HG03571 (cell line): ENCODE results near the gene HENMT1.
"Not testable (repeated sequence)": the region's sequence is repeated elsewhere in the genome, so short reads cannot be mapped to it uniquely, and the experiment has no call there.

ENCODE experiments used
- ATAC-seq: cut with Tn5 transposase; IDR thresholded peaks from one replicate; pipeline ENCODE4 v1.9.1; 2021; ENCODE audit not compliant: unreplicated experiment

The HENMT1 gene

DNA sequence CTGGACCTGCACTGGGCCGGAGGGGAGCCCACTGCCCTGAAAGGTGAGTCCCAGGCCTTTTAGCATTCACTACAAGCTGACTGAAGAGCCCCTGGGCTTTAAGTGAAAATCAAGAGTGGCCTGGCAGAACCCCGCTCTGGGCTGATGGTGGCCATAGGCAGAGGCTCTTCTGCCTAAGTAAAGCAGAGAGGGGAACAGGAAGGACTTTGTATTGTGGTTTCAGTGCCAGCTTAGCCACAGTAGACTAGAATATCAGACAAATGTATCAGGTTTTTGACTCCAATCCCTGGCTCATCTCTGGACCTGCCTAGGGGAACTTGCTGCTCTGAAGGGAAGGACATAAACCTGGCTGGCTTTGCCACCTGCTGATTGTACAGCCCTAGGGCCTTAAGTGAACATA lies 10.2 kb upstream of the HENMT1 start:
- ATAC-seq: no peak

DNA sequence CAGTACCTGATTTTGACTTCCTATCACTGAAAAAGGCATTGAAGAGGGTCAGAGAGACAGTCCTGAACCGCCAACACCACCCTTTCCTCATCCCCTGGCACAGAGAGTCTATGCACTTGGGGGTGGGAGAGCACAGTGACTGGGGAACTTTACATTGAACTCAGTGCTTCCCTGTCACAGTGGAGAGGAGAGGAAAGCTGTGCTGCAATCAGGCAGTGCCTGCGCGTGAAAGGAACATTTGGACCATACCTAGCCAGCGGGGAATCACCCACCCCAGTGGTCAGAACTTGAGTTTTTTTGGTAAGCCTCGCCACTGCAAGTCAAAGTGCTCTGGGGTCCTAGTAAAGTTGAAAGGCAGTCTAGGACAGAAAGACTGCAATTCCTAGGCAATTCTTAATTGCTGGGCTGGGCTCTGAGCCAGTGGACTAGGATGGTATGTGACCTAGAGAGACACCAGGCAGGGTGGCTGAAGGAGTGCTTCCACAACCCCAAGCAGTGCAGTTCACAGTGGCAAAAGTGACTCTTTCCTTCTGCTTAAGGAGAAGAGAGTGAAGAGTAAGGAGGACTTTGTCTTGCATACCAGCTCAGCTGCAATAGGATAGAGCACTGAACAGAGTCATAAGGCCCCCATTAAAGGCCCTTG lies 9.4 kb upstream of the HENMT1 start:
- ATAC-seq: no peak

DNA sequence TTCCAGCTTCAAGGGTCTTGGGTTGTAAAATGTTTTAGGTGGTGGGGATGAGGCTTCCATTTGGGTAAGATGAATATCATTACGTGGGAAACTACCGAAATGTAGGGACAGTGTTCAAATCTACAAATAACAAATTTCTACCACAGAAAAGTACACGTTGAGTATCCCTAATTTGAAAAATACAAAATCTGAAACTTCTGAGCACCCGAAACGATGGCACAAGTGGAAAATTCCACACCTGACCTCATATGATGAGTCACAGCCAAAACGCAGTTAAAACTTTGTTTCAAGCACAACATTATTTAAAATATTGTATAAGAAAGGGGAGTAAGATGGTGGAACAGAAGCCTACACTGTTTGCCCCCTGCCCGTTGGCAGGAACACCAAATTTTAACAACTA lies 8.8 kb upstream of the HENMT1 start:
- ATAC-seq: no peak

DNA sequence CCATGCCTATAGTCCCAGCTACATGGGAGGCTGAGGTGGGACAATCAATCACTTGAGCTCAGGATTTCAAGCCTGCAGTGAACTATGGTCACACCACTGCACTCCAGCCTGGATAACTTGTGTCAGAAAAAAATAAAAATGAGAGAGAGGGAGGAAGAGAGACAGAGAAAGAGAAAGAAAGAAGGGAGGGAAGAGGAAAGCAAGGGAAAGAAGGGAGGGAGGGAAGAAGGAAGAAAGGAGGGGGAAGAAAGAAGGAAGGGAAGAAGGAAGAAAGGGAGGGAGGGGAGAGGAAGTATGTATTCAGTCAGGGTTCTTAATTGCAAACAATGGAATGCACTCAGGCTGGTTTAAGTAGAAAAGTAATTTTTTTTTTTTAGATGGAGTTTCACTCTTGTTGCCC lies 7.9 kb upstream of the HENMT1 start:
- no peak for ATAC-seq

DNA sequence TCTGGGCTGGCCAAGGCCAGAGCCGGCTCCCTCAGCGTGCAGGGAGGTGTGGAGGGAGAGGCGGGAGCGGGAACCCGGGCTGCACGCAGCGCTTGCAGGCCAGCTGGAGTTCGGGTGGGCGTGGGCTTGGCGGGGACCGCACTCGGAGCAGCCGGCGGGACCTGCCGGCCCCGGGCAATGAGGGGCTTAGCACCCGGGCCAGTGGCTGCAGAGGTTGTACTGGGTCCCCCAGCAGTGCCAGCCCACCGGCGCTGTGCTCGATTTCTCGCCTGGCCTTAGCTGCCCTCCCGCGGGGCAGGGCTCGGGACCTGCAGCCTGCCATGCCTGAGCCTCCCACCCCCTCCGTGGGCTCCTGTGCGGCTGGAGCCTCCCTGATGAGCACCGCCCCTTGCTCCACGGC lies 6.5 kb upstream of the HENMT1 start:
- not testable (repeated sequence) for ATAC-seq

DNA sequence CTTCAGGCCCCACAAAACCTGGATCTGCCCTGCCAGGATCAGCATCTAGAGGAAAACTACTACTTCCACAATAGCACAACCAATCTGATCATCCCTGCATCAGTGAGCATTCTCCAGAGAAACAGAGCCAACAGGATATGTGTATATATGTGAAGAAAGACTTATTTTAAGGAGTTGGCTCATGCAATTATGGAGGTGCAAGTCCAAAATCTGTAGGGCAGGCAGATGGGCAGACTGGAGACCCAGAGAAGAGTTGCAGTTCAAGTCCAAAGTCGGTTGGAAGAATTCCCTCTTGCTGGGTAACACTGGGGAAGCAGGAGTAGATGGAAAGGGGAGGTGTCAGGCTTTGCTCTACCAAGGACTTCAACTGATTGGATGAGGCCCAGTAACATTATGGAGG lies 4.9 kb upstream of the HENMT1 start:
- no peak for ATAC-seq

DNA sequence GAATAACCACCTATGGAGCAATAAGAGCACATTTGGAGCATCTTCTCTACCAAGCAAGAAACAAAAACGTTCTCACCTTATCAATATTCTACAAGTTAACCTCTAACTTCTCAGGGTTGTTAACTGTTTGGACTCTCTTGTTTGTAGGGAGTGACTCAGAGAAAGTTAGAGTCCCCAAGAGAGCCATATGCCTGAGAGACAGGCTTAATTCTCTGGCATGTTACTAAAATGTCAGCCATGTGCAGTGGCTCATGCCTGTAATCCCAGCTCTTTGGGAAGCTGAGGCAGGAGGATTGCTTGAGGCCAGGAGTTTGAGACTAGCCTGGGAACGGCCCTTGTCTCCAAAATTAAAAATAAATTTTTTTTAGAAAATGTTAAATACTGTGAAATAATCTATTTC lies 4.2 kb upstream of the HENMT1 start:
- no peak for ATAC-seq

DNA sequence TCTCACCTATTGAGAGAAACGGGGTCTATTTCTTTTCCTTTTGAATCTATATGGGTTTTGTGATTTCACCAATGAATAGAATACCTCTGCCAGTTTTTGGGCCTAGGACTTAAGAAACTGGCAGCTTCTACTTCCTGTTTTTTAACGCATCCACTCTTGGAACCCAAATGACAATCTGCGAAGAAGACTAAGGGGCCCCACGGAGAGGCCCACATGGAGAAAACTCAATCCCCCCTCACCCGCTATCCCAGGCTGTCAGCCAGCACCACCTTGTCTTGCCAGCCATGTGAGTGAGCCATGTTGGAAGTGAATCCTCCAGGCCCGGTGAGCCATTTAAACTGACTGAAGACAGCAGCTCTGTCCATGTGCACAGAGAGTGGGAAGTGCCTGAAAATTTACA lies 3.6 kb upstream of the HENMT1 start:
- no peak for ATAC-seq

DNA sequence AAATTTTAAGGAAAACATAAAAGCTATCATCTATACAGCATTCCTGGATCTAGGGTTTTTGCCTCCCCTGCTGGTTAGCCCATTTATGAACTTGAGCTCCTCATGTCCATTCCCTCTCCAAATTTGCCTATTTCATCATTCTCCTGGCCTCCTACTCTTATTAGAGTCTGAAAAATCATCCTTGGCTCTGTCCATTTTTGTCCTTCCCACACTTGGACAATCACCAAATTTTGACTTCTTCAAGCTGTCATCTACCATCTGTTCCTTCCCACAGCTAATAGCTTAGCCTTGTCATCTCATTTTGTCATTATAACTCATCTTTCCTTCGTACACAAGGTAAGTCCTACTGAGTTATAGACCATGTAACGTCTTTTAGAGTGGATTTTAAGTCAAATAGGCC lies 2.2 kb upstream of the HENMT1 start:
- ATAC-seq: no peak

DNA sequence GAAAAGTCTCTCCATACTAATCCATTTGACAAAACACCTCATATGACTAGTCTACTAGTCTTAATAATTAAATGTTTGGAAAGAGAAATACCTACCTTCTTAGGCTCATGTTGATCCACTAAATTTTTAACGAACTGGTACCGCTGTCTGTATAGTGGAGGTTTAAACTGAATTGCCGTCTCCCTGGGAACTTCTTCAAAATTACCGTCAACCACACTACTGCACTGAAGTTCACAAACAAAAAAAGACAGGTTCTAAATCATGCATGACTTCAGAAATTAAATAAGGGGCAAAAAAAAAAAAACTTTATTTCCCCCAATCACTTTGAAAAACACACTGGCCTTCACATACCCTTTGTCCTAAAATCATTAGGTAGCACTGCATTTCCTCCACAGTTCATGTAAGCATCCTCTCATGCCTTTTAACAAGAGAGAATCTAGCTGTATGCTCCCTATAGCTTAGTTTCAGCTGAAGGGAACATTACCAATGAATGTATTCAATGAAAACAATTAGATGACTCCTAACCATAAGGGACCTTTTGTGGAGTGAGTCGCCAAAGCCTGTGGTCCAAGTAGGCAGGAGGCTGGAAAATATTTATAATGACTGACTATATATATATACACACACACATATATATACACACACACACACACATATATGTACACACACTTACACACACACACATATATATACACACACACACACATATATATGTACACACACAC lies 3.4 kb downstream of the HENMT1 start:
- no peak for ATAC-seq

DNA sequence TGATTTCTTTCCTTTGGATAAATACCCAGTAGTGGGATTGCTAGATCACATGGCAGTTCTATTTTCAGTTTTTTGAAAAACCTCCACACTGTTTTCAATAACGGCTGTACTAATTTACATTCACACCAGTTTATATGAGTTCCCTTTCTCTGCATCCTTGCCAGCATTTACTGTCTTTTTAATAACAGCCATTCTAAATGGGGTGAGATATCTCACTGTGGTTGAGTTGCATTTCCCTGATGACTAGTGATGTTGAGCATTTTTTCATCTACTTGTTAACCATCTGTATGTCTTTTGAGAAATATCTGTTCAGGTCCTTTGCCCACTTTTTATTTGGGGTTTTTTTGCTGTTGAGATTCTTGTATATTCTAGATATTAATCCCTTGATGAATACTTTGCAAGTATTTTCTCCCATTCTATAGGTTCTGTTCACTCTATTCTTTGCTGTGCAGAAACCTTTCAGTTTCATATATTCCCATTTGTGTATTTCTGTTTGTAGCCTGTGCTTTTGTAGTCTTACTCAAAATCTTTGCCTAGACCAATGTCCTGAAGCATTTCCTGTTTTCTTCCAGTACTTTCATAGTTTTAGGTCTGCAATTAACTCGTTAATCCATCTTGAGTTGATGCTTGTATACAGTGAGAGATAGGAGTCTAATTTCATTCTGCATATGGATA lies 7.3 kb downstream of the HENMT1 start:
- ATAC-seq: no peak

DNA sequence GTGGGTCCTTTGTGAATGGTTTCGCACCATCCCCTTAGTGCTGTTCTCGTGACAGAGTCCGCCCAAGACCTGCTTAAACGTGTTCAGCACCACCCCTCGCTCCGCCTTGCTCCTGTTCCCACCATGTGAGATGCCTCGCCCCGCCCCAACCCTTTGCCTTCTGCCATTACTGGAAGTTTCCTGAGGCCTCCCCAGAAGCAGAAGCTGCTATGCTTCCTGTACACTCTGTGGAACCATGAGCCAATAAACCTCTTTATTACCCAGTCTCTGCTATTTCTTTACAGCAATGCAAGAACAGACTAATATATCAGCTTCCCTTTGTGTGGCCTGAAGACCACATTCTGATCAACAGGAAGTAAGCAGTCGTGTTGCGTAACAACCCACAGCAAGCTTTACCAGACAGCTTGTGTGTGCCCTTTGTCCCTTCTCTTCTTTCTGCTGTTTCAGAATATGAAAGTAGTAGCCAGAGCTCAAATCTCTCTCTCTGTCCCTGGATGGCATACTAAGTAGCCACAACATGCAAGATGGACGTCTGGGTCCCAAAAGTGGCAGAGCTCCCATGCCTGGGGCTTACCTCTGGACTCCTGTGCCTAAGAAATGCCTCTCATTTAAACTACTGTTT lies 14.1 kb downstream of the HENMT1 start:
- peak; percentile 53 for ATAC-seq

DNA sequence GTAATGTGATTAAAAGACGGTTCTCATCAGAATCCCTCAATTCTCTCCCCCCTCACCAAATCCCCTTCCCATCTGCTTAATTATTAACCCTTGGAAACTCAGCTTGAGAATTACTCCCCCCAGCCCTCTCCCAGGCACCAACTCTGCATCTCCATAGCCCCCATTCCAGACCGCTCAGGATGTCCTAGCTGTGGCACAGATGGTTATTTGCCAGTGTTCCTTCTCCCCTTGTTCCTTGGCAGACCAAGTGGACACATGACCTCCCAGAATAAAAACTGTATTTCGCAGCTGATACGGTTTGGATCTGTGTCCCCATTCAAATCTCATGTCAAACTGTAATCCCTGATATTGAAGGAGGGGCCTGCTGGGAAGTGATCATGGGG lies 14.6 kb downstream of the HENMT1 start:
- no peak for ATAC-seq

DNA sequence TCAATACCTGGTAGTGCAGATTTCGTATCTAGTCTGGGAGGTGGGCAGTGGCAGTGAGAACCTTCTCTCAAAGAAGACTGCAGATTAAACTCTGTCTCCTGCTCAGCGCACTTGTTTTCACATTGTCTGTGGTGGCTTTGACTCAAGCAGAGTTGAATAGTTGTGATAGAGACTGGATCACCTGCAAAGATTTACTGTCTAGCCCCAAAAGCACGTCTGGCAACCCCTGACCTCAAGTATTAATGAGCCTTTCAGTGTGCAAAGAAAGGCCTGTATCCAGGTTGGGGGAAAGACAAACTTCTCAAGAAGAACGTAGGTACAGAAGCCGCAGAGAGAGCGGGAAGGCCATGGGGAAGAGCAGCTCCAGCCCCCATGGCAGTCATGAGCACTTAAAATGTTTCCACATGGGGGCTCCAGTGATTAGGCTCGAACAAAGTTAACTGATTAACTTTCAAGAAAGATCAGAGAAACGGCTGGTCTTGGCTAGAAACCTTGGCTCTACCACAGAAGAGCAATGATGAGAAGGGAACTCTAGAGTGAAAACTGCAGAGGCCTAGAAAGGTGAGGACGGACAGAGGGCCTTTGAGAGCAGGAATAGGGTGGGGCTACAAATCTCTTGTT lies 15.2 kb downstream of the HENMT1 start:
- no peak for ATAC-seq

DNA sequence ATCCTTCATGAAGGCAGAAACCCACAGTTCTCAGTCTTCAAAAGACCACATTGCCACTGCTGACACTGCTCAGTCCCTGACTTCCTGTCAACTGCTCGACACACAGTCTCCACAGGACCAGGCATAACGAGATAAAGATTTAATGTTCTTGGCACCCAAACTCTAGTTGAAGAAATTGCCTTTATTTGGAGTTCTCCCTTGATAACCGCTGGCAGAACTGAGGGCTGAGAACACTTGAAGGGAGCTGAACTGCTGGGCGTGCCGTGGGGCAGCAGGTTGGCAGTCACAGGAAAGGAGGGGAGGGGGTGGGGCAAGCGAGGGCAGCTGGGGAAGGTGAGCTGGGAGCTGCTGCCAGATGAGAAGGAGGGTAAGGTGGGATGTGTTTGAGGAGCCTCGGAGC lies 15.9 kb downstream of the HENMT1 start:
- no peak for ATAC-seq

DNA sequence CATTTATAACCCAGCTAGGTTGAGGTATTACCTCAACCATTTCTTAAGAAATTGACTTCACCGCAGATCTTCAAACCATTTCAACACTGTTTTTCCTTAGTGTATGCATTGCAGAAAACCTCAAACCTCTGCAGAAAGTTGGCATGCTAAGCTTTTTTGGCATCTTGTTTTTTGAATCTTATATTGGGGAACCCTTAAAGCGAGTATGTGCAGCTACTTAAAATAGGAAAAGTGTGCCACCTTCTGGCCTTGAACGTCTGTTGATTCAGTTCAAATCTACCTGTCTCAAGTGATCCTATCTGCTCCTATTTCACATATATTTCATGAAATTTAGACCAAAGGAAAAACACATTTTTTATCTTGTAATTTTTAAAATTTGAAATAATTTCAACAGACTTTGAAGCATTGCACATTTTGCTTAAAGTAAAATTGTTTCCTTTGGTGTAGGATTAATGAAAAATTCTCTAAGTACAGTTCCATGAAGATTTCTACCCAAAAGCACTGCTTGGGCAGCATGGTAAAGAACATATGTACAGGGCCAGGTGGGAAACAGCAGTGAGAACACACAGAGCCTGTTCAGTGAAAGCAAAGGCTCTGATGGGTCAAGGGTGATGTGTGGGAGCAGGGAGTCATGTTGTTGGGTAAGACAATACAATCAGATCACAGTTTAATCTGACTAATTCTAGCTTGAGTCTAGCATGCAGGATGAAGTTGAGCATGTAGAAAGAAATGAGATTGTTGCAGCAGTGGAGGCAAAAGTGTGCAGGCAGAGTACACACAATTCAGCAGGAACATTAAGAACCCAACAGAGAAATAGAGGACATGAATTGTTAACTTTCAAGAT lies 17.2 kb downstream of the HENMT1 start:
- ATAC-seq: no peak

DNA sequence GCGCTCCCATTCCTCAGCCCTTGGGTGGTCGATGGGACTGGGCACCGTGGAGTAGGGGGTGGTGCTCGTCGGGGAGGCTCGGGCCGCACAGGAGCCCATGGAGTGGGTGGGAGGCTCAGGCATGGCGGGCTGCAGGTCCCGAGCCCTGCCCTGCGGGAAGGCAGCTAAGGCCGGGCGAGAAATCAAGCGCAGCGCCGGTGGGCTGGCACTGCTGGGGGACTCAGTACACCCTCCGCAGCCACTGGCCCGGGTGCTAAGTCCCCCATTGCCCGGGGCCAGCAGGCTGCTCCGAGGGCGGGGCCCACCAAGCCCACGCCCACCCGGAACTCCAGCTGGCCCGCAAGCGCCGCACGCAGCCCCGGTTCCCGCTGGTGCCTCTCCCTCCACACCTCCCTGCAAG lies 20.0 kb downstream of the HENMT1 start:
- not testable (repeated sequence) for ATAC-seq

DNA sequence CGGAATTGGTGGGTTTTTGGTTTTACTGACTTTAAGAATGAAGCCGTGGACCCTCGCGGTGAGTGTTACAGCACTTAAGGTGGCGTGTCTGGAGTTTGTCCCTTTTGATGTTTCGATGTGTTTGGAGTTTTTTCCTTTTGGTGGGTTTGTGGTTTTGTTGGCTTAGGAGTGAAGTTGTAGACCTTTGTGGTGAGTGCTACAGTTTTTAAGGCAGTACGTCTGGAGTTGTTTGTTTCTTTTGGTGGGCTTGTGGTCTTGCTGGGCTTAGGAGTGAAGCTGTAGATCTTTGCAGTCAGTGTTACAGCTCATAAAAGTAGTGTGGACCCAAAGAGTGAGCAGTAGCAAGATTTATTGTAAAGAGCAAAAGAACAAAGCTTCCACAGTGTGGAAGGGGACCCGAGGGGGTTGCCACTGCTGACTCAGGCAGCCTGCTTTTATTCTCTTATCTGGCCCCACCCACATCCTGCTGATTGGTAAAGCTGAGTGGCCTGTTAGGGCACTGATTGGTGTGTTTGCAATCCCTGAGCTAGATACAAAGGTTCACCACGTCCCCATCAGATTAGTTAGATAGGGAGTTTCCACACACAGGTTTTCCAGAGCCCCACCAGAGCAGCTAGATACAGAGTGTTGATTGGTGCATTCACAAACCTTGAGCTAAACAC lies 20.9 kb downstream of the HENMT1 start:
- no peak for ATAC-seq

DNA sequence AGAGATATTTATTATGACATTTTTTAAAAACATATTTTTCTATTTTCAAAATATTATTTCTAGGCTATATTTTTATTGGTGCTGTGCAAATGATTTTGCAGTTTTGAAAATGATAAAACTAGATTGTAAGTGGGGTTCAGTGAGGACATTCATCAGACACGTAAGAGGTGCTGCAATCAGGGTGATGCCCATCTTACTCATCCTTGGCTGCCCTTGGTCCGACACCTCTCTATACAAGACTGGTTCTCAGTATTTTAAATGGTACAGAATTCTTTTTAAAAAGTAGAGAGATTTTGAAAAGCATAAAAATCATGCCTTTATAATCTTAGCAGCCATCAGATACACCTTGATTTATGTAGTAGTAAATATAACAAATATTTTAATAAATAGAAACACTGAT lies 24.0 kb downstream of the HENMT1 start:
- ATAC-seq: no peak

DNA sequence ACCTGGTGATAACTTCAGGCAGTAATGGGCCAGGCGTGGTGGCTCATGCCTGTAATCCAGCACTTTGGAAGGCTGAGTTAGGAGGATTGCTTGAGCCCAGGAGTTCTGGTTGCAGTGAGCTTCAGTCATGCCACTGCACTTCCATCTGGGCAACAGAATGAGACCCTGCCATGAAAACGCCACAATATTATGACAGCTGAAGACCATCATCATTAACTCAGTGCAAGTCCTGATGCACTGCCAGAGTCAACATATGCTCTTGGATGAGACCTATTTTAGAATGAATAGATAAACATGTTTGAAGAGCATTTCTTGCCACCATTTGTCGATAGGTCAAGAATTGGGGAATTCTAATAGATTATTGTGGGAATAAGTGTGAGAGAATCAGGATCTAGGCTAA lies 26.4 kb downstream of the HENMT1 start:
- ATAC-seq: no peak
